Putamen (tissue), 1 donor: Measurements from ENCODE around the gene SLC66A1.

Experiments used
- DNase-seq: peaks from one replicate; pipeline ENCODE4 v3.0.0-alpha.2; 2016; ENCODE audit warnings: low spot score

Gene SLC66A1

GRCh38 chr1:19305880-19306279 is 6.2 kb upstream of the SLC66A1 start:
- no peak for DNase-seq

DNA sequence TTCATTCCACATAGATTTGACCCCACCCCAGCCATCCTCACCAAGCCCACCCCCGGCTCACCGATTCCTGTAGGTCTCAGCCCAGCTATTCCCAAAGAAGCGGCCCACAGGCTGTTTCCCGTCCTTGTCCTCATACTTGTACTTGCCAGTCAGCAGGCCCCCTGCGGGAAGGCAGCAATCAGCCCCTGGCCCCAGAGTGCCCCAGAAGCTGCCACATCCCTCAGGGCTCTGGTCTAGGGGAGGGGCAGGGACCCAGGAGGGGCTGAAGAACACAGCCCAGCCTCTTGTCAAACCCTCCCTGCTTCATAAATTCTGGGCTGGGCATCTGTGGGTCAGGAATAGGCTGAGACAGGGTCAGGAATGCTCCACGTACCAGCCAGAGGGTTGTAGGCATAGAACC is 5.2 kb upstream of the SLC66A1 start:
- DNase-seq, result no peak

DNA sequence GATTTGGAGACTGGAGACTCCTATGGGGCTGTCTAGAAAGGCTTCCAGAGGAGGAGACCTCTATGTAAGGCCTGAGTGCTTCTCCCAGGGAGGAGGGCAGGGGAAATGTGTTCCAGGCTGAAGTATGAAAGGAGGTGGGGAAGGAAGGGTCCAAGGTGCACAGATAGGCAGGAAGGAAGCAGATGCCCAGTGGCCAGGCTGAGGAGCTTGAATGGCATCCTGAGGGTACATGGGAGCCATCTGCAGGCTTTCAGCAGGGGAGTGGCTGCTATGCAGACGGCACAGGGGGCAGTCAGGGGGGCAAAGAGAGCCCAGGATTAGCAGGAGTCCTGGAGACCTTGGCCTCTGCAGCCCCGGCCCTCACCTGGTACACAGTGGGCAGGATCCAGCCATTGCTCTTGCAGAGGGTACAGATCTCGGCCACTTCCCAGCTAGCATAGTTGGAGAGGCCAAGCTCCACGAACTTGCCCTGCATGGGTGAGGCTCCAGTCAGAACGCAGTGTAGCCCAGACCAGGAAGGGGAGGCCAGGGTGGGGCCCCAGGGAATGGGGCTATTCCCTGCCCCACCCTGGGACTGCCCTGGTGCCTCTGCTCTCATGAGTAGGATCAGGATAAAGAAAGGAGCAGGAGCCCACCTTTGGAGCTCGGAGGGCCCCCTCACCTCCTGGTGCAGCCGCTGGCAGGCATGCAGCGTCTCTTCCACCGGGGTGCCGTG is 4.2 kb upstream of the SLC66A1 start:
- no peak for DNase-seq

GRCh38 chr1:19308509-19308907 is 3.6 kb upstream of the SLC66A1 start:
- no peak for DNase-seq

DNA sequence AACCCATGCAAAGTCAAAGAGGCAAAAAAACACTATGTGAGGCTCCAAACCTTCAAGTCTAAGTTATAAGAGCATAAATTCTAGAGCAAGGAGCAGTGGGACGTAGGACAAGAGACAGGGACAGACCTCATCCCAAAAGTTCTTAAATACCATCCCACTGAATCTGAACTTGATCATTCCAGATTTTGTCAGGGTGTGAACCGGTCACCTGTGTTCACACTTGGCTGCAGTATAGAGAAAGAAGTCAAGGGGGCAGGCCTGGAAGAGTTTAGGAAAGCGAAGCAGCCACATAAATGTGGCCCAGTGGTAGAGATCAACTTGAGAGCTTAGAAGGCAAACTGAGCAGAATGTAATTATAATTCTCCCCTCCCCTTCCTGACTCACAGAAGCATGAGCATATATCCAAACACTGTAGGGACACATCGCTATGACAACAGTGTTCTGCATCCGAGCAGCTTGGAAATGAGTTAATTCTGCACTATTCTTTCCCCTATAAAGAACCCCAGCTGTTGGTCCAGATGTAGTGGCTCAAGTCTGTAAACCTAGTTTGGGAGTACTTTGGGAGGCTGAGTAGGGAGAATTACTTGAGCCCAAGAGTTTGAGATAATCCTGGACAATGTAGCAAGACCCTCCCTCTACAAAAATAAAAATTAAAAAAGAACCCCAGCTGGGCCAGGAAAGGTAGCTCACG is 2.9 kb upstream of the SLC66A1 start:
- DNase-seq, result no peak

GRCh38 chr1:19310061-19310460 is 2.1 kb upstream of the SLC66A1 start:
- DNase-seq, result no peak

DNA sequence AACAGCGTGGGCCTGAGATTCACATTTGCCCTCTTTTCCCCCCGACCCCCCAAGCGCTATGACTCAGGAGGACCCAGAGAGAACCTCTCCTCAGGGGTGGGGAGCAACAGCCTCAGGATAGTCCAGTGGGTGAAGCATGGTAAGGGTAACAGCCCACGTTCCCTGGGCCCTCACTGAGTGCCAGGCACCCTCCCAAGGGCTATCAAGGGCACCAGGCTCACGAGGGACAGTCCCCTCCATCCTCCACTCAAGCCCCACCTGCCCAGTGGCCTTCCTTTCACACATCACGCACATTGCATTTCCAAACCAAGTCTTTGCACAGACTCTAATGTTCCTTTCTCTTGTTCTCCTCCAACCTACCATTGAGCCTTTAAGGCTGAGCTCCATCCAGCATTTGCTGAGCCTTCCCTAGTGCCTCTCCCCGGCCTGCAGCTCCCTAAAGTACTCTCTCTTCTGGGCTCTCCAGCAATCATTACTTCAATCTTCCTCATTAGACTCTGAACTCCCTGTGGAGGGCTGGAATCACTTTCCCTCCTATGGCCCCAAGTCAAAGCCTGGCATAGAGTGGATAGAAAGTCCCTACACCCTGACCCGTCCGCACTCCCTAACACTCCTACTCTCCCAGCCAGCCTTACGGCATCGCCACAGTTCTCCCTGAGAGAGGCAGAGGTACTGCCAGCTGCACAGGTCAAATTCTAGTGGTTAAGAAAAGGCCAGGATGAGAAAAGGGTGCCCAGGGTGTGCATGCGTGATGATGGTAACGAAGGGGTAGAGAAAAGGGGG is 1.2 kb upstream of the SLC66A1 start:
- no peak for DNase-seq

DNA sequence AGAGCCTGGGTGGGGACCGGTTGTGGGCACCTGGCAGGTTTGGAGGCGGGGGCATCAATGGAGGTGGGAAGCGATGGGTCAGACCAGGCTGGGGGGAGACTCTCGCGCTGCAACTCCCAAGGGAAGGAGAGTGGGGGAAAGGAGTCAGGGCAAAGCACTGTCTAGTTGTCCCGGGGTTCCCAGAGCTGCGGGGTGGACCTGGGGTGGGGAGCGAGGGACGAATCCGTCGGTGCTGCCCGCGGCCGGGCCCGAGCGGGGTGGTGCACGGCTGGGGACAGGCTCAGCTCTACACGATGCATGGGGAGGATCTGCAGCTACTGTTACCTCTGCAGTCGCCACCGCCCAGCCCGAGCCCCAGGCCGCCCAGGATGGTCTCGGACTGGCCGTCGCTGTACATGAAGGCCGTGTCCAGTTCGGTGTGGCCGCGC is 609 bp upstream of the SLC66A1 start:
- peak; percentile 12 for DNase-seq

DNA sequence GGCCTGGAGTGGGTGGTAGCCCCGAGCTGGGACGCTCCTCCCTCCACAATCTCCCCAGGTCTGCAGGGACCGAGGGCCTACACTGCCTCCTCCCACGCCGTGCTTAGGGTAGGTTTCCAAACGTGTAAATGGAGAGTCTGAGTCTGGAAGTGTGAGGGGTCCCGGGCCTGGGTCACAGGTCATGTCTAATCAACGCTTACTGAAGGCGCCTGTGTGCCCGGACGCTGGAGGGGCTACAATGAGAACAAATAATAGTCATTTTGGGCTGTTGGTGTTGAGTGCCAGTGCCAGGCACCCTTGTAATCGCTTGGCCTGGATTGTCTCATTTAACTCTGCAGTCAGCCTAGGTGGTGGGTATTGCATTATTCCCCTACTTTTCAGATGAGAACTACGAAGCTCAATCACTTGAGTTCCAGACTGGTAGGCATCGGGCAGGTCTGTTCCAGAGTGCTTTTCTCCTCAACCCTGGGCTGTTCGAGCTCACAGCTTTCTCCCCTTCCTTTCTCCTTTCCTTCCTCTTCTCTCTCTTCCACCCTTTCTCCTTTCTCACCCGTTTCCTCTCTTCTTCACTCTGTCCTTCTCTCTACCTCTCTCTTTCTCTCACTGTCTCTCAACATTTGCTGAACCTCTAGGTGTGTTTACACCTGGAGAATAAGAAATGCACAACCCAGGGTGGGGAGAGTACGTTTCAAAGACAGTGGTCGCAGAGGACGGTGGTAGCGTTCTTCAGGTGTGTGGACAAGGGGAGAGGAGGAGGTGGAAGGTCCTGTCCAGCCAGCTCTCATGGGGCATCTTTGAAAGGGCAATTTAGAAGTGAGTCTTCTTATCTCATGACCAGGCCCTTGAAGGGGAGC is 883 bp downstream of the SLC66A1 start:
- peak; percentile 10 for DNase-seq

- no peak for DNase-seq
Observed at GRCh38 chr1:19313636-19313959, 1.5 kb downstream of the SLC66A1 start.

DNA sequence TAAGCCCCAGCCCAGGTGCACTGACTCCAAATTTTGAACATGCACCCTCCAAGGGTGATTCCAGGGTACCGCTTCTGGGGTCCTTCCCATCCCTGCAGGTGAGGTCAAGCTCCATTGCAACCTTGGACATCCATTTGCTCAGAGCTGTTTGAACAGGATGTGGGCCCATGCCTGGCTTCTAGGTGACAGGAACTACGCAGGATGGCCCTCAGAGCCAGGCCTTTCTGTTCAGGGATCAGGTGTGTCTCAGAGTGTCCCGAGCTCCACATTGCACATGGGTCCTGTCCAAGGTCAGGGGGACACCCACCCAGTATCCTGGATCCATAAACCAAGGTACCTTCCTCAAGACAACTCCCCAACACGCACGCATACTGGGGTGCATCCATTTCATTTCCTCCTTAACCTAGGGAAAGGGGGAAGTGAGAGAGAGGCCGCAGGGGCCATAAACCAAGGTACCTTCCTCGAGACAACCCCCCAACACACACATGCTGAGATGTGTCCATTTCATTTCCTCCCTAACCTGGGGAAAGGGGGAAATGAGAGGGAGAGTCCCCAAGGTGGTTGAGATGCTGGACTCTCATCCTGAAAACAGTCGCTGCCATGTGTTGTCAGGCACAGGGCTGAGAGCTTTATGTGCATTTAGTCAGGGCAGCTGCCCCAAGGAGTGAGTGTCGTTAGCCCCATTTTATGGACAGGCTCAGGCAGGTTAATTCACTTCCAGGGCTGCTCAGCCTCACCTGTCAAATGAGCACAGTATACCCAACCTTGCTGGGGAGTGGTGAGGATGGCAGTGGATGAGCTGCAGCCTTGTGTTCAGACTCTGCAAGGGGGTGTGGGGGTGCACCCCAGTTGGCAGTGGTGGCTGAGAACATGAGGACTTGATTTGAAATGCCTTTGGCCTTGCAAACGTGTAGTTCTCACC is 2.1 kb downstream of the SLC66A1 start:
- no peak for DNase-seq

DNA sequence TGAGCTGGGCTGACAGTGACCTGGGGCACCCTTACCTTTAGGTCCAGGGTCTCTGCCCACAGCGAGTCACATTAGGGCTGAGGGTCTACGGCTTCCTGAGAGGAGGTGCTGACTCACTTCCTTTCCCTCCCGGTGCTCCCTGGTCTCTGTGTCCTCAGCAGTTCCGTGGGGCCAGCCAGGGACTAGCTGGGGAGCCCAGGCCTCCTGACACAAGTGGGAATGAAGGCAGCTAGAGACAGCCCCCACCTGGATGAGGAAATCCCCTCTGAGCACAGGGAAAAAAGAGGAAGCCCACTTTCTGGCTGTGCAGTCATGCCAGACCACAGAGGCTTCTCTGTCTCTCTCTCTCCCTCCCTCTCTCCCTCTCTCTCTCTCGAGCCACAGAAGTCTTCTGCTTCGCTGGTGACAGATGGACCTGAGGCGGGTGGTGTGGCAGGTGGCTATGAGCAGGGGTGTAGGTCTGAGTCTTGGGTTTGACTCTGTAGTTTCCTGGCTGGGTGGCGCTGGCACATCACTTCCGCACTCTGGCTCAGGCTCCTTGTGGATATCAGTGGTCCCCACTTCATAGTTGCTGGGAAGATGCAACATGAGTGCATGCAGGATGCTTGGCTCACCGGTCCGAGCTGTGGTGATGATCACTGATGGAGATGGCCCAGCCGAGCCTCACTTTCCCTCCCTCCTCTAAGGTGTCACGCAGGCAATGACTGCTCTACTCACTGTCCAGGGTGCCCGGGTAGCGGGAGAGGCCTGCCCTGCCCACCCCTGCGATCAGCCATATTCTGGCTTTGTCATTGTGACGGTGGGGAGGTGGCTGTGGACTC is 3.5 kb downstream of the SLC66A1 start:
- no peak for DNase-seq

DNA sequence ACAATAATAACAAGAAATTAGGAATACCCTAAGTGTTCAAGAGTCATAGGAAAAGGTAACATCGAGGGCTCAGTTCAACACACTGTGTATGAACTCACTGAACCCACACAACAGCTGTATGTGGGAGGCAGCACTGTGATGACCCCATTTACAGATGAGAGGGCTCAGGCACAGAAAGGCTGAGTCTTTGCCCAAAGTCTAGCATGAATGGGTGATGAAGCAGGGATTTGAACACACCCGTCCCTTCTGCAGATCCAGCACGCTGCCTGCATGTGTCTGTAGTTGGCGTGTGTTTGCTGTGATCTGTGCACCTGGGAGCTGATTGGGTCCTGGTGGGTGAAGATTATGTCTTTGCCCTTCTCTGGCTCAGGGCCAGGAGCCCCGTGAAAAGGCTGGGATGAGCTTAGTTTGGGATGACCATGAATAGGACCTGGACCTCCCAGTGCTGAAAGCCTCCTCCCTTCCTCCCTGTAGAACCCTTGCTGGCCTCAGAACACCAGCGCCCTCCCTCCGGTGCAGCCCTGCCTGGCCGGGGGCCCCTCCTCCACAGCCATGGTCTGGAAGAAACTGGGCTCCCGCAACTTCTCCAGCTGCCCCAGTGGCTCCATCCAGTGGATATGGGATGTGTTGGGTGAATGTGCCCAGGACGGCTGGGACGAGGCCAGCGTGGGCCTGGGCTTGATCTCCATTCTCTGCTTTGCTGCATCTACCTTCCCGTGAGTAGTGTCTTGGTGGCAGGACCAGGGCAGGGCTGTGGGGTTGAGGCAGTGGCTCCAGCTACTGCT is 5.2 kb downstream of the SLC66A1 start:
- DNase-seq, result no peak

DNA sequence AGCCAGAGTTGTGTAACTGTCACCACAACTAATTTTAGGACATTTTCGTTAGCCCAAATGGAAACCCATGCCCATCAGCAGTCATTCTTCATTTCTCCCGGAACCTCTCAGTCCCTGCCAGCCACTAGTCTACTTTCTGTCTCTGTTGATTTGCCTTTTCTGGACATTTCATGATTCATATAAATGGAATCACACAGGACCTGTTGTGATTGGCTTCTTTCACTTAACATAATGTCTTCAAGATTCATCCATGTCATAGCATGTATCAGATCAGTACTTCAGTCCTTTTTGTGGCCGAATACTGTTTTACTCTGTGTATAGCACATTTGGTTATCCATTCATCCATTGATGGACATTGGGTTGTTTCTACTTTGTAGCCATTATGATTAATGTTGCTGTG is 7.1 kb downstream of the SLC66A1 start:
- no peak for DNase-seq

DNA sequence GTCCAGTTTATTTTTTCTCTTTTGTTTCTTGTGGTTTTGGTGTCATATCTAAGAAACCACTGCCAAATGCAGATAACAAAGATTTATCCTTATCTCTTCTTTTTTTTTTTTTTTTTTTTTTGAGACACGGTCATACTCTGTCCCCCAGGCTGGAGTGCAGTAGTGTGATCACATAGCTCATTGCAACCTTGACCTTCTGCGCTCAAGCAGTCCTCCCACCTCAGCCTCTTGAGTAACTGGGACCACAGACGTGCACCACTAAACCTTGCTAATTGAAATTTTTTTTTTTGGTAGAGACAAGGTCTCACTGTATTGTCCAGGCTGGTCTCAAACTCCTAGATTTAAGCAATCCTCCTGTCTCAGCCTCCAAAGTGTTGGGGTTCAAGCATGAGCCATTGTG is 8.9 kb downstream of the SLC66A1 start:
- no peak for DNase-seq

DNA sequence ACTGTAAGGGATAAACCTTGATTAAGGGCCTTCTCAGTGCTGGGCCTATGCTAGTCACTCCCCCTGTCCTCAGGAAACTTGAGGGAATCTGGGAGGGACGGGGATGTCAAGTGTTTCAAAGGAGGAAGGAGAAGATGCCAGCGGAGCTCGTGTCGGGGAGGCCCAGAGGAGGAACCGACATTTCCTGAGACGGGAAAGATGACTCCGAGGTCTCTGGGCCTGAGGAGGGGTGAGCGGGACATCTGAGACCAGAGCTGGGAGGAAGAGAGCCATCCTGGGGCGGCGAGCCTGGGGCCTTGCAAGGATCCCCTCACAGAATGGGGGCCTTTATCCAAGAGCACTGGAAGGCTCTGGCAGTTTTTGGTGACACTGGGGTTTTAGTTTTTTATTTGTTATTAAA is 10.4 kb downstream of the SLC66A1 start:
- DNase-seq, result no peak

- DNase-seq, result no peak
Observed at GRCh38 chr1:19323987-19324664, 12.0 kb downstream of the SLC66A1 start.

DNA sequence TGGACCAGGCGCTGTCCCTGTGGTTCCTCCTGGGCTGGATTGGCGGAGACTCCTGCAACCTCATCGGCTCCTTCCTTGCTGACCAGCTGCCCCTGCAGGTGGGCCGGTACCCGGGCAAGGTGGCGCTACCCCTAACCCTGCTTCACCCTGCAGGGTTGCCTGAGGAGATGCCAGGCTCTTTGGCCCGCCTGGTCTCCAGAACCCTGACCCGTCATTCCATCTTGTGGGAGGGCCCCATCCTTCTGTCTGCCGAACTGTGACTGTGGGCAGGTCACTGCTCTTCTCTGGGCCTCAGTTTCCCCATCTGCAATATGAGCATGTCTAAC is 12.5 kb downstream of the SLC66A1 start:
- DNase-seq, result no peak

- no peak for DNase-seq
Observed at GRCh38 chr1:19325368-19325957, 13.3 kb downstream of the SLC66A1 start.
